Endothelial cell of umbilical vein (primary cell): ENCODE data around the gene PCGF2. TPM values are rescaled to one million over a fixed set of nuclear protein-coding genes. Genes with fewer than 3 reads are reported as not detected.
"Not testable (repeated sequence)": the region's sequence is repeated elsewhere in the genome, so short reads cannot be mapped to it uniquely, and the experiment has no call there.

Experiments
- BruUV-seq: library from RNA; stranded (reverse); fragments of 400-500 nt; replicated peaks from 2 replicates; lab custom pipeline; 2021; lab: Mats Ljungman, UMichigan
- CTCF ChIA-PET: fragments of 300-600, 350-600 bp; sonication (Branson Sonifier 250); formaldehyde crosslinking; loops from one replicate; lab custom pipeline; 2021; ENCODE audit warnings: antibody characterized with exemption, inconsistent platforms; lab: Charles Lee
- POLR2A ChIA-PET: fragments of 300-600, 350-600 bp; sonication (Branson Sonifier 250); formaldehyde crosslinking; loops from one replicate; lab custom pipeline; 2021; ENCODE audit warnings: antibody characterized with exemption, inconsistent platforms; lab: Charles Lee
- DNase-seq: peaks from one replicate; pipeline ENCODE4 v3.0.0-alpha.2; 2011; ENCODE audit warnings: low read depth, low spot score
- FAIRE-seq: peaks from 2 replicates; lab custom pipeline; 2011; peaks lifted over from hg19 to GRCh38; lab: Jason Lieb, UNC
- H2AFZ ChIP-seq: 2 replicates; pipeline ENCODE4 v1.6.0; 2012; ENCODE audit warnings: low read depth, low read length, control low read depth, inconsistent platforms
- H3K27ac ChIP-seq: 2 replicates; pipeline ENCODE4 v1.5.1; 2011; ENCODE audit warnings: low read depth, mild to moderate bottlenecking, control low read depth, low read length, moderate library complexity; ENCODE audit not compliant: insufficient read depth
- H3K27me3 ChIP-seq, 2 experiments: 2 replicates each; pipeline versions ENCODE4 v1.6.0 to v1.6.1; 2011; ENCODE audit warnings: low read length in 2 of 2, mixed read lengths in 1 of 2; ENCODE audit not compliant: control insufficient read depth in 2 of 2, insufficient read depth in 2 of 2
- H3K36me3 ChIP-seq, 2 experiments: 2 replicates in 1 of 2; 3 replicates in 1 of 2; pipeline ENCODE4 v1.5.1; 2011; ENCODE audit warnings: low read length in 2 of 2, mild to moderate bottlenecking in 1 of 2, moderate library complexity in 1 of 2; ENCODE audit not compliant: control insufficient read depth in 2 of 2, insufficient read depth in 2 of 2; ENCODE audit errors: extremely low read depth in 1 of 2
- H3K4me1 ChIP-seq: 3 replicates; pipeline ENCODE4 v1.5.1; 2011; ENCODE audit warnings: mild to moderate bottlenecking, low read length; ENCODE audit not compliant: control insufficient read depth, insufficient read depth; ENCODE audit errors: extremely low read depth
- H3K4me2 ChIP-seq: 2 replicates; pipeline ENCODE4 v1.6.1; 2011; ENCODE audit warnings: low read length, control low read depth, mixed read lengths; ENCODE audit not compliant: insufficient read depth
- H3K4me3 ChIP-seq, 3 experiments: fragments of 200-600 bp in 1 of 3; sonication (generic), shearing (Covaris generic) in 1 of 3; replicated peaks in 1 of 3; 2 replicates each; pipeline ENCODE4 v1.5.1; 2011 to 2016; ENCODE audit warnings: control low read depth in 3 of 3, low read length in 3 of 3, mild to moderate bottlenecking in 2 of 3, inconsistent platforms in 1 of 3, low read depth in 1 of 3, moderate library complexity in 1 of 3; ENCODE audit not compliant: insufficient read depth in 1 of 3
- H3K79me2 ChIP-seq: 2 replicates; pipeline ENCODE4 v1.6.0; 2012; ENCODE audit warnings: low read length, inconsistent platforms; ENCODE audit not compliant: control insufficient read depth, insufficient read depth
- H3K9ac ChIP-seq: replicated peaks from 2 replicates; pipeline ENCODE3; 2011; ENCODE audit warnings: low read length, control low read depth; ENCODE audit not compliant: insufficient read depth; ENCODE audit errors: extremely low read depth
- H3K9me1 ChIP-seq: replicated peaks from 3 replicates; pipeline ENCODE4 v1.6.0; 2011; ENCODE audit warnings: mild to moderate bottlenecking, low read length; ENCODE audit not compliant: control insufficient read depth, insufficient read depth; ENCODE audit errors: extremely low read depth
- H3K9me3 ChIP-seq: replicated peaks from 2 replicates; pipeline ENCODE4 v1.5.1; 2012; ENCODE audit warnings: low read length, inconsistent platforms; ENCODE audit not compliant: control insufficient read depth, insufficient read depth
- H4K20me1 ChIP-seq: replicated peaks from 2 replicates; pipeline ENCODE3; 2011; ENCODE audit warnings: mild to moderate bottlenecking, low read length; ENCODE audit not compliant: control insufficient read depth, insufficient read depth; ENCODE audit errors: extremely low read depth
- EZH2 ChIP-seq: IDR thresholded peaks from 2 replicates; pipeline ENCODE4 v1.6.1; 2012; ENCODE audit warnings: borderline replicate concordance, low read depth, mild to moderate bottlenecking, moderate library complexity, low read length, inconsistent platforms; ENCODE audit not compliant: severe bottlenecking
- FOS ChIP-seq: IDR thresholded peaks from 2 replicates; pipeline ENCODE4 v1.6.1; 2011; ENCODE audit warnings: mild to moderate bottlenecking, low read length, moderate library complexity, borderline replicate concordance; ENCODE audit not compliant: insufficient read depth
- GATA2 ChIP-seq: IDR thresholded peaks from 2 replicates; pipeline ENCODE4 v1.7.0; 2011; ENCODE audit warnings: low read depth, mild to moderate bottlenecking, moderate library complexity, mixed read lengths, low read length; ENCODE audit not compliant: insufficient read length, insufficient read depth
- JUN ChIP-seq: IDR thresholded peaks from 2 replicates; pipeline ENCODE4 v1.6.1; 2011; ENCODE audit warnings: borderline replicate concordance, low read depth; ENCODE audit not compliant: insufficient read length, insufficient read depth
- MYC ChIP-seq: IDR thresholded peaks from one replicate; pipeline ENCODE4 v1.6.1; 2011; ENCODE audit warnings: mild to moderate bottlenecking, low read depth, low read length
- POLR2A ChIP-seq: IDR thresholded peaks from 2 replicates; pipeline ENCODE4 v1.6.1; 2012; ENCODE audit warnings: low read depth, mild to moderate bottlenecking, control low read depth, low read length
- POLR2AphosphoS5 ChIP-seq: IDR thresholded peaks from 2 replicates; pipeline ENCODE4 v1.6.1; 2012; ENCODE audit warnings: low read depth, mild to moderate bottlenecking, control low read depth, low read length, moderate library complexity; ENCODE audit not compliant: insufficient read depth
- dilution Hi-C: fragments of 300-500 bp; cut with MboI; formaldehyde crosslinking; loops from one replicate; pipeline ENCODE4 v1.15.0; 2019; ENCODE audit warnings: low sequenced_read_pairs; ENCODE audit not compliant: extremely low pct_ligation_motif_present
- intact Hi-C: fragments of 100-400 bp; cut with micrococcal nuclease; formaldehyde crosslinking; loops from one replicate; pipeline ENCODE4 v1.10.0; 2022
- polyA plus RNA-seq, 4 experiments: library from polyadenylated mRNA; depleted of rRNA in 3 of 4; stranded (reverse) in 3 of 4; unstranded in 1 of 4; fragments of >200 nt; gene quantifications; 2 replicates each; pipeline versions ENCODE4 v1.2.1 to v1.2.3, GENCODE V29; 2011 to 2012; ENCODE audit warnings: missing spikeins in 1 of 4
- total RNA-seq: library from RNA; stranded (reverse); gene quantifications from 2 replicates; pipeline ENCODE4 v1.2.3, GENCODE V29; 2021
- TF ChIP-seq, protein P1 (sequence below): IDR thresholded peaks from 2 replicates; pipeline ENCODE4 v1.6.1; 2011; ENCODE audit not compliant: insufficient read depth, insufficient read length

PCGF2 gene
- total and polyA plus RNA-seq, 2 donors (not counting 3 experiments of a cell fraction or from before 2014, with no cell fraction given) = 39.8 to 78.4 TPM

DNA sequence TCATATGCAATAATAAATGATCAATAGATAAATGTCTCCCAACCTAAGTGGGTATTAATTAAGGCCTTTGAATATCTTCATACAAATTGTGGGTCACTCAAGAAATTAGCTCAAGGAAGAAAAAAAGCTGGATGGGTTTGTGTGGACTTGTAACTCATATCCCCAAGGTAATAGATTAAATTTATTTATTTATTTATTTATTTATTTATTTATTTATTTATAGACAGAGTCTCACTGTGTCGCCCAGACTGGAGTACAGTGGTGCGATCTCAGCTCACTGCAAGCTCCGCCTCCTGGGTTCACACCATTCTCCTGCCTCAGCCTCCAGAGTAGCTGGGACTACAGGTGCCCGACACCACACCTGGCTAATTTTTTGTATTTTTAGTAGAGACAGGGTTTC is 39.9 kb upstream of the PCGF2 start:
- H4K20me1 ChIP-seq, H3K9me1 ChIP-seq, POLR2A ChIA-PET, BruUV-seq, H3K27ac ChIP-seq, H3K9me3 ChIP-seq, intact Hi-C loops, H3K4me3 ChIP-seq, H3K27me3 ChIP-seq, FAIRE-seq, H2AFZ ChIP-seq, DNase-seq, H3K9ac ChIP-seq, H3K4me2 ChIP-seq, dilution Hi-C loops: not testable (repeated sequence)
- Histone ChIP-seq H3K36me3 (peaks cover 10 to 28% of the 10 kb centered on the region in 2 experiments), H3K79me2 (peaks cover 15% of the 10 kb centered on the region), H3K4me1 (peaks cover 22% of the 10 kb centered on the region)
- CTCF ChIA-PET = interaction anchor here (1.1 kb wide), 1 partner anchor 21 kb away, joined by 3 read pairs; no protein-coding TSS in a partner anchor

DNA sequence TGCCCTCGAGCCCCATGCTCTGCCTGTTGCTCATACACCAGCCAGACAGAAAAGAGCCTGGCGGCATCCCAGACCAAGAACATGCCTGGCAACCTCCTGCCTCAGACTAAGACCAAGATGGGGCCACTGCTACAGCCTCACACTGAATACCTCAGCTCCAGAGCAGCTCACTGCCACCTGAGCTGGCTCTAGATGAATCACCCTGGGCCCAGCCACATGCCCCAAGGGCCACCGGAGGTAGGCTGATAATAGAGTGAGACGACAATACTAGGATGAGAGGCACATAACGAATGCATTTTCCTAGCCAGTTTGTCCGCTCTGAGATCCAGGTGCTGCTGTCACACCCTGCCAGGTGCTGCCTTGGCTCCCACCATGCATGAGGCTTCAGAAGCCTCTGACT is 38.2 kb upstream of the PCGF2 start:
- ChIA-PET CTCF (no interaction called here), POLR2A (no interaction called here)
- no peaks in the 10 kb centered on the region for H4K20me1 ChIP-seq
- no peak overlapping the region for H3K4me3 ChIP-seq
- no peaks in the 10 kb centered on the region for H3K9me3 ChIP-seq
- DNase-seq = no peak
- no peak for TF ChIP-seq FOS
- TF ChIP-seq POLR2A = no peak
- TF ChIP-seq GATA2 = no peak
- TF ChIP-seq, protein P1, sequence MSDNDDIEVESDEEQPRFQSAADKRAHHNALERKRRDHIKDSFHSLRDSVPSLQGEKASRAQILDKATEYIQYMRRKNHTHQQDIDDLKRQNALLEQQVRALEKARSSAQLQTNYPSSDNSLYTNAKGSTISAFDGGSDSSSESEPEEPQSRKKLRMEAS = no peak
- TF ChIP-seq MYC = no peak
- no peak for TF ChIP-seq EZH2
- TF ChIP-seq POLR2AphosphoS5 = no peak
- TF ChIP-seq JUN = no peak
- H3K4me2 ChIP-seq = no peak overlapping the region
- no peak for FAIRE-seq
- H2AFZ ChIP-seq = no peak overlapping the region
- no TSS peak for BruUV-seq
- intact Hi-C loops (no loop called here), dilution Hi-C loops (no loop called here)
- no peak overlapping the region for H3K9ac ChIP-seq
- no peak overlapping the region for H3K27ac ChIP-seq
- H3K36me3 ChIP-seq = peaks cover 14 to 35% of the 10 kb centered on the region in 2 experiments
- peaks cover 8% of the 10 kb centered on the region for H3K79me2 ChIP-seq
- H3K27me3 ChIP-seq = no peaks in the 10 kb centered on the region
- peaks cover 22% of the 10 kb centered on the region for H3K4me1 ChIP-seq
- H3K9me1 ChIP-seq = no peaks in the 10 kb centered on the region
